Ishikawa (cell line): ENCODE data around the gene TBC1D9.

ENCODE experiments used
- CEBPB ChIP-seq: IDR thresholded peaks from 2 replicates; pipeline ENCODE4 v1.6.1; 2012
- CREB1 ChIP-seq: IDR thresholded peaks from 2 replicates; pipeline ENCODE4 v1.6.1; 2012; ENCODE audit warnings: low read depth
- EGR1 ChIP-seq: IDR thresholded peaks from 2 replicates; pipeline ENCODE4 v1.6.1; 2012
- EP300 ChIP-seq: IDR thresholded peaks from 2 replicates; pipeline ENCODE4 v1.6.1; 2012; ENCODE audit warnings: borderline replicate concordance
- FOXM1 ChIP-seq: IDR thresholded peaks from 2 replicates; pipeline ENCODE4 v1.6.1; 2012; ENCODE audit warnings: low read depth, borderline replicate concordance
- MAX ChIP-seq: IDR thresholded peaks from 2 replicates; pipeline ENCODE4 v1.6.1; 2012
- NFIC ChIP-seq: IDR thresholded peaks from 2 replicates; pipeline ENCODE4 v1.6.1; 2012
- RAD21 ChIP-seq: IDR thresholded peaks from 2 replicates; pipeline ENCODE4 v1.6.1; 2012; ENCODE audit warnings: low read depth
- REST ChIP-seq: IDR thresholded peaks from 2 replicates; pipeline ENCODE4 v1.6.1; 2012; ENCODE audit warnings: low read depth, mild to moderate bottlenecking
- TAF1 ChIP-seq: IDR thresholded peaks from 2 replicates; pipeline ENCODE4 v1.6.1; 2012; ENCODE audit warnings: low read depth, mild to moderate bottlenecking
- TCF12 ChIP-seq: IDR thresholded peaks from 2 replicates; pipeline ENCODE4 v1.6.1; 2012; ENCODE audit warnings: low read depth
- TEAD4 ChIP-seq: IDR thresholded peaks from 2 replicates; pipeline ENCODE4 v1.6.1; 2012
- USF1 ChIP-seq: IDR thresholded peaks from 2 replicates; pipeline ENCODE4 v1.6.1; 2012
- YY1 ChIP-seq: IDR thresholded peaks from 2 replicates; pipeline ENCODE4 v1.6.1; 2012; ENCODE audit warnings: low read depth
- ZBTB7A ChIP-seq: IDR thresholded peaks from 2 replicates; pipeline ENCODE4 v1.6.1; 2012; ENCODE audit warnings: low read depth

Gene TBC1D9

GRCh38 chr4:140628016-140628415, 128.2 kb downstream of the TBC1D9 start:
- TF ChIP-seq RAD21, result no peak
- no peak for TF ChIP-seq CEBPB
- TF ChIP-seq TCF12, result no peak
- TF ChIP-seq ZBTB7A, result no peak
- no peak for TF ChIP-seq YY1
- no peak for TF ChIP-seq NFIC
- no peak for TF ChIP-seq USF1
- no peak for TF ChIP-seq EP300
- TF ChIP-seq CREB1, result no peak
- TF ChIP-seq TEAD4, result no peak
- no peak for TF ChIP-seq EGR1
- no peak for TF ChIP-seq TAF1
- no peak for TF ChIP-seq REST
- TF ChIP-seq FOXM1, result no peak
- no peak for TF ChIP-seq MAX

- TF ChIP-seq EGR1 (no peak), TAF1 (no peak), RAD21 (peak; percentile 42)
These were observed 129.4 kb downstream of the TBC1D9 start for GRCh38 chr4:140626661-140627376.

- no peak for TF ChIP-seq ZBTB7A
- TF ChIP-seq CREB1, result no peak
- no peak for TF ChIP-seq TAF1
- TF ChIP-seq TCF12, result no peak
- no peak for TF ChIP-seq FOXM1
These were observed 133.7 kb downstream of the TBC1D9 start for GRCh38 chr4:140622333-140622958.

GRCh38 chr4:140621161-140621560, 135.0 kb downstream of the TBC1D9 start:
- TF ChIP-seq TEAD4, result no peak
- no peak for TF ChIP-seq TCF12
- TF ChIP-seq ZBTB7A, result no peak
- no peak for TF ChIP-seq YY1
- no peak for TF ChIP-seq REST
- no peak for TF ChIP-seq EGR1
- no peak for TF ChIP-seq CEBPB

GRCh38 chr4:140617499-140618248, 138.5 kb downstream of the TBC1D9 start:
- no peak for TF ChIP-seq MAX
- TF ChIP-seq ZBTB7A, result no peak
- TF ChIP-seq TCF12, result no peak
- TF ChIP-seq REST, result no peak
- no peak for TF ChIP-seq EP300
